HG03575 (cell line): Measurements from ENCODE around the gene OR6K3.
"Not testable (repeated sequence)": the region's sequence is repeated elsewhere in the genome, so short reads cannot be mapped to it uniquely, and the experiment has no call there.

Source experiments
- ATAC-seq: cut with Tn5 transposase; IDR thresholded peaks from one replicate; pipeline ENCODE4 v1.9.1; 2021; ENCODE audit not compliant: unreplicated experiment, insufficient number of reproducible peaks, low FRiP score; ENCODE audit errors: extremely low read depth

OR6K3 gene, protein sequence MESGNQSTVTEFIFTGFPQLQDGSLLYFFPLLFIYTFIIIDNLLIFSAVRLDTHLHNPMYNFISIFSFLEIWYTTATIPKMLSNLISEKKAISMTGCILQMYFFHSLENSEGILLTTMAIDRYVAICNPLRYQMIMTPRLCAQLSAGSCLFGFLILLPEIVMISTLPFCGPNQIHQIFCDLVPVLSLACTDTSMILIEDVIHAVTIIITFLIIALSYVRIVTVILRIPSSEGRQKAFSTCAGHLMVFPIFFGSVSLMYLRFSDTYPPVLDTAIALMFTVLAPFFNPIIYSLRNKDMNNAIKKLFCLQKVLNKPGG

DNA sequence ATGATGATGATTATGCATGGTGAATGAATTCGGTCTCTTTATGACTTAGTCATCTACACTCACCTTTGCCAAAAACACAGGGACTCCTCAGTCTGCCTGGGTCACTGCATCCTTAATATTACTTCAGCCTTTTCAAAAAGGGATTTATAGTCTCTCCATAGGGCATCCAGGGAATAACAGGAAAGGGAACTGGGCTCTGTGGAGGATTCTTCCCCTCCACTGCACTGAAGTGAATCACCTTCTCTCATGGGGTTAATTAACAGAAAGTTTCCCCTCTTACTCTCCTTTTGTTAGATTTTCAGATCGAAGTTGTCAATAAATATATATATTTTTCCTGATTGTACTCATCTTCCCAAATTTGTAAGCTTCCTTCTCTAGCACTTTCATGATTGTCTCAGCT lies at the start of gene OR6K3:
Gene OR6K3, minus strand, starts transcription at position 101 of the 400 bp plus-strand sequence. CDS start 2,605 bp downstream, outside the sequence.
- no peak for ATAC-seq

DNA sequence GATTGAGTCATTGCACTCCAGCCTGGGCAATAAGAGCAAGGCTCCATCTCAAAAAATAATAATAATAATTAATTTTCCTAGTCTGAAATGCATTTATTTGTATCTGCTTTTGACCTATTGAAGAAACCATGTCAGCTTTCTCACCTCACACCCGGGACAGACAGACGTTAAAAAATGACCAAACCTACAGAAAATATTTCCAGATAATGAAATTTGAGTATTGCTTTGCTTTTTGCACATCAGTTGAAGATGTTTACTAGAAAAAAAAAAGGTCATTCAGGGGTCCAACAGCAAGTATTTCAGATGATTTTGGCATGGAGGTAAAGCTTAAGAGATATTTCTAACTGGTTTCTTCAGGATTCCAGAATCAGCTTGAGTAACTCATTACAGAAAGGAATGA lies 33.9 kb upstream of the OR6K3 start, which contains the start of gene OR6K6:
Gene OR6K6, plus strand, starts transcription at position 301 of the 400 bp plus-strand sequence. CDS start 168 bp downstream, outside the sequence.
- ATAC-seq: no peak

DNA sequence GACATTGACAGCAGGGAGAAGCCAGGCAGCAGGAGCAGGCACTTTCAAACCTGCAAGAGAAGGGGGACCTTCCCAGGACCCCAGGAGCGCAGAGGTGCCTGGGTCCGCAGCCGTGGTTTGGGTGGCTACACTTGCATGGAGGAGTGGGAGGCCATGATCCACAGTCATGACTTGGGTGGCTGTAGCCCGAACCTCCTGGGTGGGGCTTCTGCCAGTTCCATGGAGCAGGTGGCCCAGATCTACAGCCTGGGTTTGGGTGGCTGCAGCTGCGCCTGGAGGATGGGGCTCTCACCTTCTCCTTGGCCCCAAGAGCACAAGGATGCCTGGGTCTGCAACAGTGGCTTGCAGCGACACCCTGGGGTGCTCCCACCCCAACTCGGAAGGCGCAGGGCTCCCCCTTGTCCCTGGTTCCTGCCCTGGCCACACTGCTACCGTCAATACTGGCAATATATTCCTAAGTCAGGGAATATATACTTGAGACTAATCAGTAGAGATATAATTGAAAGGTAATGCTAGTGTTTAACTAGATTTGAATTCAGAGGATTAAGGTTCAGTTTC lies 31.7 kb upstream of the OR6K3 start:
- no peak for ATAC-seq

DNA sequence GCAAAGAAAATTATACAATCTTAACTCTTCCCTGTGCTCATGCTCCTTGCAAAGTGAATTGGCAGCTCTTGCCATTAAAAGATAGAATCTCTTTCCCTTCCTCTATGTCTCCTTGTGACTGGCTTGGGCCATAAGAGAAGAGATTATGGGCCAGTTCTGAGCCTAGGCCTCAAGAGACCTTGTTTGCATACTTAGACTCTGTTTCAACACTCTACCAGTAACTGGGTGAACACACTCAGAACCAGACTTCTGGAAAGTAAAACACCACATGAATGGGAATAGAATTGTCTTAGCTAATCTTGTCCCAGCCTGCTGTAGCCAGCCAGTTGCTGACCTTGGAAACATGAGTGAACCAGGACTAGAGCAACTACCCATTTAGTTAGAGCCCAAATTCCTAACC lies 15.3 kb upstream of the OR6K3 start:
- no peak for ATAC-seq

DNA sequence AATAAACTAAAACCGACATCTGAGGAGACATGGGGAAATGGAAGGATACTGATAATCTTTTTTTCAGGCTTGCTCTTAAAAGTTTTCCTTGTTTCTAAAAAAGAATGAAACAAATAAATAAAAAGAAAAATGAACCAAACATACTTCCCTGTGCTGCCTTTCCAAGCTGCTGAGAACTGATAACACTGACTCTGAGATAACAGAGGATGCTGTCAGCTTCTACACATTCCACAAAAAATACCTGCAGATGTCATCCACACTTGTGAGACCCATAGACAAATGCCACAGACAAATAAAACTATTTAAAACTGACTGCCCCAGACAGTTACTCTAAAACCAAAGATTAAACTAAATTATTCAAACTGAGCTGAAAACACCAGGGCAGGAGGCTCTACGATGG lies 12.0 kb upstream of the OR6K3 start:
- ATAC-seq: no peak

DNA sequence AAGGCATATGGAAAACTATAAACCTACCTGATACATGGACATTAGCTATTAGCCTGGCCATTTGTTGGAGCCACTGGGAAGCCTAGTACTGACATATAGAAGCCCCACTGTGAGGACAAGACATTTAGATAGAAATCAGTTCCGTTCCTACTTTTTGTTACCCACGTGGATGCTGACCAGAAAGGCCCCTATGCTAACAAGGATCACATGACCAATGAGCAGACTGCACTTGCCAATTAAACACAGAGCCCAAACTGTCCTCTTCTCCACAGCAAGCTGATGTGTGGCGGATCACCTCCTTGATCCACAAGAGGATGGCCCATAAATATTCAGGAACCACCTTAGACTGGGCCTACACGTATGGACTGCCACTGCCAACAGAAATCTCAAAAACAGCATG lies 11.2 kb upstream of the OR6K3 start:
- ATAC-seq: no peak

DNA sequence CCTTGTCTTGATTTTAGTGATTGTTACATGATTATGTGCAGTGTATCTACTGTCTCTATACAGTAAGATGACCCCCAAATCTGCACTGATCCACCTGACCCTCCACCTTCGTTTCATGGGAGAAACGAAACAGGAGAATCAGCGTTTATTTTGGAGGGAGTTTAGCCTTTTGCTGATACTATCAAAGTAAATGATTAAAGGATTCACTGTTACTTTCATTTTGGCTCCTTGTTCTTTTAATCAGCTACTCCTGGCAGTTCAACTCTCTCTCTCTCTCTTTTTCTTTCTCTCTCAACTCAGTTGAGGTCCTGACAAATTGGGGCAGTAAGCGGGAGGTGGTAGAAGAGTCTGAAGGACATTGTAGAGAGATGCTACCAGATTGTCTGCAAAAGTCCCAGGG lies 9.9 kb upstream of the OR6K3 start:
- no peak for ATAC-seq

DNA sequence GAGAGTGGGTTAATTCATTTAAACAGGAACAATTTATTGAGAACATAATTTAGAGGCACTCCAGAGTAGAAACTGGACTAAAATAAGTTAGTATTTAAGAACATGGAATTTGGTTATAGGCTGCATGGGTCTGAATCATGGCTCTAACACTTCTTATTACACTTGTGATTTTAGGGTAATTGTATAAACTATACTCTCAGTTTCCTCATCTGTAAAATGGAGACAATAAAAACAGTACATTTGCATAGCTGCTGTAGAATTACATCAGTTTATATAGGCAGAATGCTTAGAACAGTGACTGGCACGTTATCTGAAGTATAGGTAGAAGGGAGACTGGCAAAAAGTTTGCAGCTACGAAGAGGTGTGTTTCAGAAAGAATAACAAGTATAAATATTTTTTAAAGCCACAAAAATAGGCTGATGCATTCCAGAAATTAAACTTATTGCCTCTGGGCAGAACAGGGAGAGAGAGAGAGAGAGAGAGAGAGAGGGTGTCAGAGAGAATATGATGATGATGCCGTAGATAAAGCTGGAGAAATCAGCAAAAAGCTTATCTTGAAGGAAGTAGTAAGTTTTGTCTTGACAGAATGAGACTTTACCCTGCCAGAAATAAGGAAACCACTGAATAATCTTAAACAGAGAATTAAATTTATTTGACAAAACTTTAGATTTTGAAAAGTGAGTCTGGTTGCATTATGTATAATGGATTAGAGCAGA lies 8.1 kb upstream of the OR6K3 start:
- no peak for ATAC-seq

DNA sequence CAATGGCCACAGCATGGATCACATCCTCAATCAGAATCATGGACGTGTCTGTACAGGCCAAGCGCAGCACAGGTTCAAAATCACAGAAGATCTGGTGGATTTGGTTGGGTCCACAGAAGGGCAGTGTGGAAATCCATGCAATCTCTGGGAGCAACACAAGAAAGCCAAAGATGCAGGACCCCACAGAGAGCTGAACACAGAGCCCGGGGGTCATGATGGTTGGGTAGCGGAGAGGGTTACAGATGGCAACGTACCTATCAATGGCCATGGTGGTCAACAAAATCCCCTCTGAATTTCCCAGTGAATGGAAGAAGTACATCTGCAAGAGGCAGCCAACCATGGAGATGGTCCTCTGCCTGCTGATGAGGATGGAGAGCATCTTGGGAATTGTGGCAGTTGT lies 3.9 kb upstream of the OR6K3 start:
- ATAC-seq: no peak

DNA sequence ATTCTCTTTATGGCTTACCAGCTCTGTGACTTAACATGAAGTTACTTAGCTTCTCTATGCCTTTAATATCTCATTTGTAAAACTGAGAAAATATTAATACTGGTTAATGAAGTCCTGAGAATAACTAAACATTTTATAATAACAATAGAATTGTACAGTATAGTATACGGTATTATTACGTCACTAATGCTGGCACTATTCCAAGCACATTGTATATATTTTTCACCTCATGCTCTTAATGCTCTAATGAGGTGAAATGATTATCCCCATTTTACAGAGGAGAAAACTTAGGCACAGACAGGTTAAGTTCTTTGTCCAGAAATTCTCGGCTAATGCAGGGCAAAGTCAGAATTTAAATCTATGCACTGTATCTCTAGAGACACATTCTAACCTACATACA lies 856 bp downstream of the OR6K3 start:
- ATAC-seq: no peak

DNA sequence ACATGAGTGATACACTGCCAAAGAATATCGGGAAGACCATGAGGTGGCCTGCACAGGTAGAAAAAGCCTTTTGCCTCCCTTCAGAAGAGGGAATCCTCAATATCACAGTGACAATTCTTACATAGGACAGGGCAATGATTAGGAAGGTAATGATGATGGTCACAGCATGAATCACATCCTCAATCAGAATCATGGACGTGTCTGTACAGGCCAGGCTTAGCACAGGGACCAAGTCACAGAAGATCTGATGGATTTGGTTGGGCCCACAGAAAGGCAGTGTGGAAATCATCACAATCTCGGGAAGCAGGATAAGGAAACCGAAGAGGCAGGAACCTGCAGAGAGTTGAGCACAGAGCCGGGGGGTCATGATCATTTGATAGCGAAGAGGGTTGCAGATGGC lies 3.2 kb downstream of the OR6K3 start:
- ATAC-seq: no peak

DNA sequence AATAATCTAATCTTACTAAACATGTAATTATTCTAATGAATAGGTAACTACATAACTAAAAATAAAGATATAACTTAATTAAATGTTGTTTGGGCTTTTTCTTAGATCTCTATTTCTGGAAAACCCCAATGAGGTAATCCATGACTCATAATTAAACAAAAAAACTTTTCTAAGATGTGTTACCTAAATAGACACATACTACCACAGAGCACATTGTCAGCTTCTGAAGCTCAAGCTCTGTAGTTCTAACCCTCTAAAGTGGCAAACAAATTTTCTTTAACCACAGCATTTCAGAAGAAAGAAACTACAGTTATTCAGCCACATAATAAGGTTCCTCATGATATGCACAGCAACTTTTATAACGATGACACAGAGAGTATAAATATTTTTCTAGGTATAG lies 4.2 kb downstream of the OR6K3 start:
- no peak for ATAC-seq

DNA sequence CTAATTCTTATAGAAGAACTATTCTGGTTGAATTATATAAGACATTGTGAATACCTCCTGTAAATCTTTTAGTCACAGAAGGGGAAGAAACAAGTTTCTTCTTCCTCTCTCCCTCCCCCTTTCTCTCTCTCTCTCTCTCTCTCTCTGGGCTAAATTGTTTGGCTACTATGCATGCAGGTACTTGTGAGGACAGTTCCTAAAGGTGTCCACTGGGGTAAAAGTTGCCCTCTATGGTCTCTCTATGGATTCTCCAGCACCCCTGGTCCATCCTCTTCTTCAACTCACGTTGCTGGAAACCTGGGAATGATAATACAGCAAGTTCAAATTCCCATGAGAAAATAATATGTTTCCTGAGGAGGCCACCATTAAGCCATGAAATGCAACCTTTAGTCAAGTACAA lies 5.8 kb downstream of the OR6K3 start:
- ATAC-seq: no peak

DNA sequence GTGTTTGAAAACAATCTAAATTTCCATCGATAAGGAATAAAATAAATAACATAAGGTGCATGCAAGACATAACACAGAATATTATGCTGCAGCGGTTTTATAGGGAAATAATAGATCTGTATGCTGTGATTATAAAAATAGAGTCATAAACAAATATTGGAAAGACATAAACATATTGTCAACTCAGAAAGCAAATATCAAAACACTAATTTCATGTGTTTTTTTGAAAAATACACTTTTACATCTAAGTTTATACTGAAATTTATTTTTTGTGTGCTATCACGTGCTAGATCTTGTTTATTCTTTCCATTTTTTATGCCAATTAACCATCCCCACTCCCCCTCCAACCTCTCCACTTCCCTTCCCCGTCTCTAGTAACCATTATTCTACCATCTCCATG lies 9.4 kb downstream of the OR6K3 start:
- no peak for ATAC-seq

DNA sequence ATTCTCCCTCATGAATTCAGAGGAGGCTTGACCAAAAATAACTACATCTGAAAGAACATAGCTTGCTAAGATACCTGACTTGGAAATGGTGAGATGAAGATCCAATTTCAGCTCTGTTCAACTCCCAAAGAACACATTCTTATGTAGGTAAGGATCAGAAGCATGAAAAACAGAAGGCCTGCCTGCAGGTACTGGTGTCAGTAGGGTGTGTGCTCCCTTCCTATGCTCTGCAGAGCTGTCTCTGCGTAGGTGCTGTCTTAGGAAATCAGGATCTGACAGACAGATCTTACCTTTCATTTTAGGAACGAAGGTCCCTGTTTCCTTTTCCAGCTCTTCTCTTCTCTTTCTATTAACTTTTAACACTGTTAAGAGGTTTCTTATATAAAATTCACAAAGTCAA lies 14.4 kb downstream of the OR6K3 start:
- no peak for ATAC-seq

DNA sequence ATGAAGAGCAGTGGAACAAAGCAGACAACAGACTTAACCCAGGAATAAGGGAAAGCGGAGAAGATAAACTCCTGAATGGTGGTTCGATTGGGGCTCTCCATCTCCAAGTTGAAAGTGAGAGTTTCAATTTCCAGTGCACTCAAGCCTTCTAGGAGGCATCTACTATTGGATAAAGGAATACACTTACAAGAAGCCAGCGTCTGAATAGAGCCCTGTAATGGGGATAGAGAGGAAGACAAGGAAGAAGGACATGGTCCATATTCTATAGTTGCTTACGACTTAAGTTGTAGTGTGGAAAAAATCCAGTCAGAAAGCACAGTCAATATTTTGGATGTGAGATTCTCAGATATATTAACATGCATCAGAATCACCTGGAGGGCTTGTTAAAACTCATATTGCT lies 20.0 kb downstream of the OR6K3 start, which contains the start of gene OR6K2:
Gene OR6K2, minus strand, starts transcription at position 101 of the 400 bp plus-strand sequence. Its CDS starts 0 bp downstream, at position 101.
- no peak for ATAC-seq

DNA sequence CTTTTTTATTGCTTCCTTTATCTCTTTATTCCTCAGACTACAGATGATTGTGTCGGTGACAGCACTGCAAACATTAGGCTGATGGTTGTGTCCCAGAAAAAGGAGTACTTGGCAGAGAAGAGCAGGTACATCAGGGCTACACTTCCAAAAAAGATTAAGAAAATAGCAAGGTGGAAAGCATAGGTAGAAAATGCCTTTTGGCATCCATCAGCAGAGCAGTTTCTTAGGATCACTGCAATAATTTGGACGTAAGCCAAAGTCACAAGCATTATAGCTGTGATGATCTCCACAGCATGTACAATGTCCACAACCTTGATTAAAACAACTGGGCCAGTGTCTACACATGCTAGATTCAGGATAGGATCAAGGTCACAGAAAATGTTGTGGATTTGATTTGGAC lies 25.9 kb downstream of the OR6K3 start:
- ATAC-seq: no peak

DNA sequence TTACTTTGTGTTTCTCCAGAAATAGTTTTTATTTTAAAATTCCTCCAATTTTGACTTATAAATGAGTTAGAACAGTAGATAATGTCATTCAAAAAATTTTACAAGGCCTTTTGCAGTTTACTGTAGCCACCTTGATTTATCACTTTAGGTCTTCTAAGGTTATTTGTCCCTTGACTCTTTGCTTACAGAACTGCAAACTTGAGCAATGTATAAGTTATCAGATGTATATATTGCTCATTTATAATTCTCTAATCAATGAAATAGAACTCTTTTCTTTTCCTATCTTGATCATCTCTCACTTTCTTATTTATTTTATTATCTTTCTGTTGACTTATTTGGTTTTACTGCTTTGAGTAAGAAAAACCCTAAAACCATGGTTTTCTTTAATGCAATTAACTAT lies 28.2 kb downstream of the OR6K3 start:
- ATAC-seq: no peak

DNA sequence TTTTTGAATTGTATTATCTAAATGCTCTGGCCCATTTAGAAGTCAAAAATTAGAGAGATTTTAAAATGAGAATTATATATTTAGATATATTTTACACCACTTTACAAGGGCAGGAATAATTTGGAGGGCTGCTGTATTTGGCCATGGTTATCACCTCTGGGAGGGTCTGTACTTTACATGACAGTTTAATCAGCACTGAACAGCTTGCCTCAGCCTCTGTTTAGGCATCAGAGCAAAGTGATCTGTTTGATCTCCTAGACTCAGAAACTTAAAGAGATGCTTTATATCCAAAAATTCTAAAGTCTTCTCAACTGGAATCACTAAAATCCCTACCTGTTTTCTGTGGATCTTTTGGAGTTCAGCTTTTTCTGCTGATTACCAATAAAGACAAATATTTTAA lies 28.6 kb downstream of the OR6K3 start:
- no peak for ATAC-seq

DNA sequence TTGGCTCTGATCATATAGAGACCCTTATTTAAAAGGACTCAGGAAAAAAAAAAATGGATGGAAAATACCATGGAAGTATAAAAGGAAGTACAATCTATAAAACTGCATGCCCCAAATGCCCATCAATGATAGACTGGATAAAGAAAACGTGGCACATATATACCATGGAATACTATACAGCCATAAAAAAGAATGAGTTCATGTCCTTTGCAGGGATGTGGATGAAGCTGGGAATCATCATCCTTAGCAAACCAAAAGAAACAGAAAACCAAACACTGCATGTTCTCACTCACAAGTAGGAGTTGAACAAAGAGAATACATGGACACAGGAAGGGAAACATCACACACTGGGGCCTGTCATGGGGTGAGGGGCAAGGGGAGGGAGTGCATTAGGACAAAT lies 29.4 kb downstream of the OR6K3 start:
- ATAC-seq: not testable (repeated sequence)
